H9 (cell line): ENCODE measurements around the gene NTN3. TPM values are rescaled to one million over a fixed set of nuclear protein-coding genes. Genes with fewer than 3 reads are reported as not detected.

Experiments
- DNase-seq: peaks from one replicate; pipeline ENCODE4 v3.0.0-alpha.2; 2017
- H2AFZ ChIP-seq: one replicate; pipeline ENCODE4 v1.6.1; 2013; ENCODE audit warnings: mild to moderate bottlenecking, low read length, control low read depth, moderate library complexity
- H2AK5ac ChIP-seq: 2 replicates; pipeline ENCODE4 v1.6.1; 2013; ENCODE audit warnings: low read length, control low read depth, mixed read lengths; ENCODE audit not compliant: insufficient read length
- H2BK120ac ChIP-seq: one replicate; pipeline ENCODE4 v1.6.1; 2013; ENCODE audit warnings: low read depth, mild to moderate bottlenecking, low read length, control low read depth, inconsistent platforms; ENCODE audit not compliant: poor library complexity, severe bottlenecking
- H2BK12ac ChIP-seq: 2 replicates; pipeline ENCODE4 v1.6.1; 2013; ENCODE audit warnings: low read length, control low read depth, mixed read lengths, low read depth; ENCODE audit not compliant: insufficient read length
- H2BK15ac ChIP-seq: 2 replicates; pipeline ENCODE4 v1.6.1; 2013; ENCODE audit warnings: low read depth, low read length, control low read depth
- H2BK20ac ChIP-seq: one replicate; pipeline ENCODE4 v1.6.1; 2013; ENCODE audit warnings: low read depth, mild to moderate bottlenecking, low read length, control low read depth, inconsistent platforms; ENCODE audit not compliant: poor library complexity, severe bottlenecking
- H2BK5ac ChIP-seq: 2 replicates; pipeline ENCODE4 v1.6.1; 2013; ENCODE audit warnings: low read length, control low read depth, mixed read lengths; ENCODE audit not compliant: insufficient read length
- H3K14ac ChIP-seq: 2 replicates; pipeline ENCODE4 v1.6.1; 2013; ENCODE audit warnings: low read length, control low read depth; ENCODE audit not compliant: insufficient read depth
- H3K18ac ChIP-seq: 2 replicates; pipeline ENCODE4 v1.6.1; 2013; ENCODE audit warnings: low read depth, mild to moderate bottlenecking, mixed read lengths, low read length, control low read depth; ENCODE audit not compliant: insufficient read length
- H3K23ac ChIP-seq: 2 replicates; pipeline ENCODE4 v1.6.1; 2013; ENCODE audit warnings: low read length, control low read depth, mixed read lengths, low read depth; ENCODE audit not compliant: insufficient read length
- H3K23me2 ChIP-seq: 2 replicates; pipeline ENCODE4 v1.6.1; 2013; ENCODE audit warnings: low read depth, mild to moderate bottlenecking, mixed read lengths, low read length, control low read depth; ENCODE audit not compliant: insufficient read length, poor library complexity, severe bottlenecking
- H3K27ac ChIP-seq: 2 replicates; pipeline ENCODE4 v1.5.1; 2013; ENCODE audit warnings: low read length, control low read depth, mixed read lengths, low read depth; ENCODE audit not compliant: insufficient read length
- H3K27me3 ChIP-seq: 2 replicates; pipeline ENCODE4 v1.6.1; 2013; ENCODE audit warnings: low read length, control low read depth, inconsistent platforms; ENCODE audit not compliant: insufficient read depth
- H3K4ac ChIP-seq: 2 replicates; pipeline ENCODE4 v1.6.1; 2013; ENCODE audit warnings: low read depth, mild to moderate bottlenecking, control low read depth, inconsistent platforms, low read length, moderate library complexity
- H3K4me1 ChIP-seq: 2 replicates; pipeline ENCODE4 v1.6.1; 2013; ENCODE audit warnings: low read length, control low read depth, inconsistent platforms; ENCODE audit not compliant: insufficient read depth
- H3K4me2 ChIP-seq: 2 replicates; pipeline ENCODE4 v1.6.1; 2013; ENCODE audit warnings: low read length, control low read depth, mixed read lengths; ENCODE audit not compliant: insufficient read length, insufficient read depth
- H3K56ac ChIP-seq: 2 replicates; pipeline ENCODE4 v1.6.1; 2013; ENCODE audit warnings: low read depth, mild to moderate bottlenecking, mixed read lengths, low read length, control low read depth; ENCODE audit not compliant: insufficient read length
- H3K79me1 ChIP-seq: 2 replicates; pipeline ENCODE4 v1.6.1; 2013; ENCODE audit warnings: low read depth, mild to moderate bottlenecking, moderate library complexity, low read length, control low read depth, inconsistent platforms; ENCODE audit not compliant: insufficient read depth, poor library complexity, severe bottlenecking
- H3K79me2 ChIP-seq: 2 replicates; pipeline ENCODE4 v1.6.1; 2013; ENCODE audit warnings: low read length, control low read depth, inconsistent platforms; ENCODE audit not compliant: insufficient read depth
- H3K9ac ChIP-seq: 2 replicates; pipeline ENCODE4 v1.6.1; 2013; ENCODE audit warnings: low read length, control low read depth, mixed read lengths; ENCODE audit not compliant: insufficient read length; ENCODE audit errors: extremely low read depth
- H3K9me3 ChIP-seq: one replicate; pipeline ENCODE4 v1.6.1; 2013; ENCODE audit warnings: low read depth, low read length, inconsistent platforms; ENCODE audit not compliant: control insufficient read depth
- H3T11ph ChIP-seq: one replicate; pipeline ENCODE4 v1.6.1; 2013; ENCODE audit warnings: mild to moderate bottlenecking, low read length, control low read depth, inconsistent platforms
- H4K20me1 ChIP-seq: one replicate; pipeline ENCODE4 v1.6.1; 2013; ENCODE audit not compliant: control insufficient read depth, insufficient read length, insufficient read depth
- H4K5ac ChIP-seq: 2 replicates; pipeline ENCODE4 v1.6.1; 2013; ENCODE audit warnings: low read depth, mild to moderate bottlenecking, mixed read lengths, low read length, control low read depth; ENCODE audit not compliant: insufficient read length
- H4K8ac ChIP-seq: replicated peaks from 2 replicates; pipeline ENCODE4 v1.6.1; 2013; ENCODE audit warnings: low read length, control low read depth, mixed read lengths, low read depth; ENCODE audit not compliant: insufficient read length
- H4K91ac ChIP-seq: 2 replicates; pipeline ENCODE4 v1.6.1; 2013; ENCODE audit warnings: low read depth, mild to moderate bottlenecking, moderate library complexity, mixed read lengths, low read length, control low read depth; ENCODE audit not compliant: insufficient read length
- H3K27ac Mint-ChIP-seq, 3 experiments: 2 replicates in 2 of 3; 3 replicates in 1 of 3; pipeline ENCODE4 v1.8.0; 2020 to 2021; ENCODE audit warnings: mixed read lengths in 3 of 3, mild to moderate bottlenecking in 1 of 3, moderate library complexity in 1 of 3
- H3K27me3 Mint-ChIP-seq: 2 replicates; pipeline ENCODE4 v1.8.0; 2021; ENCODE audit warnings: low read depth, mild to moderate bottlenecking, moderate library complexity, mixed read lengths
- H3K36me3 Mint-ChIP-seq, 3 experiments: 2 replicates in 2 of 3; 3 replicates in 1 of 3; pipeline ENCODE4 v1.8.0; 2020 to 2021; ENCODE audit warnings: low read depth in 3 of 3, mixed read lengths in 3 of 3; ENCODE audit not compliant: insufficient read depth in 1 of 3
- H3K4me1 Mint-ChIP-seq, 2 experiments: 2 replicates each; pipeline ENCODE4 v1.8.0; 2020; ENCODE audit warnings: mixed read lengths in 2 of 2
- H3K4me3 Mint-ChIP-seq, 2 experiments: 2 replicates in 1 of 2; 3 replicates in 1 of 2; pipeline ENCODE4 v1.8.0; 2020 to 2021; ENCODE audit warnings: mild to moderate bottlenecking in 2 of 2, mixed read lengths in 2 of 2, moderate library complexity in 1 of 2
- H3K9me3 Mint-ChIP-seq, 2 experiments: 2 replicates in 1 of 2; 3 replicates in 1 of 2; pipeline ENCODE4 v1.8.0; 2020; ENCODE audit warnings: mild to moderate bottlenecking in 2 of 2, mixed read lengths in 2 of 2, moderate library complexity in 1 of 2
- WGBS: extraction: QIAGEN DNeasy Blood & Tissue Kit; methylation state at CpG from one replicate; pipeline ENCODE4 v1.1.7; 2013; ENCODE audit warnings: missing lambda C conversion rate, low lambda C conversion rate, mixed read lengths; ENCODE audit not compliant: insufficient read length; ENCODE audit errors: extremely low coverage; 5-methylcytosine and 5-hydroxymethylcytosine counted together
- total RNA-seq: library from RNA; stranded (reverse); gene quantifications from 2 replicates; pipeline ENCODE4 v1.2.1, GENCODE V29; 2021
- TF ChIP-seq, protein P1 (sequence below): fragments of 200-600 bp; sonication (generic); conservative IDR thresholded peaks from 3 replicates; pipeline ENCODE4 v1.8.0; 2021; ENCODE audit warnings: antibody characterized with exemption, mild to moderate bottlenecking

The NTN3 gene
- total RNA-seq, 1 experiment from 2014 or later: 1.3 TPM

DNA sequence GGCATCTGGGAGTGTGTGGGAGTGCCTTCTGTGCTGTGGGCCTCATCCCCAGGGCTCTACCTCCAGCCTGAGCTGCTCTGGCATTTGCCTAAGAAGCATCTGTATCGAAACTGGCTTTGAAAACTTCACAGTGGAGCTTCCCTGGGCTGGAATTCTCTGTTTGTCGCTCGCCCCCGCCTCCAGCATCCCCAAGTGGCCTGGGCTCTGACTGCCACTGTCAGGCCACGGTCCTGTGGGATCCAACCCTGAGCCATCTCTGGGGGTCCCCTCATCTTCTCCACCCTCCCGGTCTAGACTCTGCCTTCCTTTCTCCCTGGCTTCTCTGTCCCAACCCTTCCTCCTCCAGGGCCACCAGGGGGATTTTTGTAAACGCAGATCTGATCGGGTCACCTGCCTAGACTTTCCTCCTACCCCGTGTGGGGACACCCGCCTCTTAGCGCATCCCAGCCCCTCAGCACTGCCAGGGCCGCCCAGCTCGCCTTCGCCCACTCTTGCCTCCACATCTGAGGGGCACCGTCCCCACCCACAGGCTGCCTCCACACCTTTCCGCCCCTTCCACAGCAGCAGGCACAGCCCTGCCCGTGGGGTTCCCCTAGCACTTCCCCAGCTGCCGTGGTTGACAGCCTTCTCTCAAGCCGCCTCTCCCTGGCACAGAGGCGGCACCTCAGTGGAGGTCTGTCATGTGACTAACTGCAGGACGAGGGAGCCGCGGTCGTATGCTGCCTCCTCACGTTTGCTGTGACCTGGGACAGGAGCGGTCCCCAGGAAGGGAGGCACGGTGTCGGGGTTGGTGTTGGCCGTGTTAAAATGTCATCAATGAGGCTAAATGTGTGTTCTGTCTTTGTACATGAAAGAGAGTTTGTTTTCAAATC, 15.8 kb downstream of the NTN3 start:
- H2BK120ac ChIP-seq: no peak overlapping the region
- H3K23me2 ChIP-seq: no peaks in the 10 kb centered on the region

More for the DNA sequence above, 15.8 kb downstream of the NTN3 start:
- Histone ChIP-seq H3K9ac (no peak overlapping the region), H2AFZ (no peak overlapping the region), H3T11ph (no peak overlapping the region), H3K18ac (no peak overlapping the region), H4K20me1 (peaks cover 2% of the 10 kb centered on the region), H2BK15ac (no peak overlapping the region), H4K8ac (no peak overlapping the region), H3K4me1 (no peaks in the 10 kb centered on the region), H2BK12ac (no peak overlapping the region), H3K4me2 (no peak overlapping the region), H2BK20ac (no peak overlapping the region), H3K14ac (no peak overlapping the region), H2BK5ac (no peak overlapping the region), H3K27me3 (no peaks in the 10 kb centered on the region), H4K5ac (no peak overlapping the region), H3K56ac (no peak overlapping the region), H3K27ac (no peak overlapping the region), H3K9me3 (no peaks in the 10 kb centered on the region), H3K23ac (no peak overlapping the region), H3K4ac (no peak overlapping the region), H4K91ac (no peak overlapping the region), H2AK5ac (no peak overlapping the region), H3K79me1 (no peaks in the 10 kb centered on the region), H3K79me2 (no peaks in the 10 kb centered on the region; the same call in 1 of the 2 replicates)
- WGBS: no CpG with 5 or more reads among the region's 29 CpGs
- Mint-ChIP-seq H3K4me1 (peaks cover 11 to 15% of the 10 kb centered on the region in 2 experiments), H3K9me3 (no peaks in the 10 kb centered on the region), H3K4me3 (no peak overlapping the region), H3K27me3 (no peaks in the 10 kb centered on the region), H3K36me3 (no peaks in the 10 kb centered on the region), H3K27ac (peak overlapping the region; percentile 64 to 80 (median 71); a peak in 6 of 7 replicates)
- TF ChIP-seq, protein P1, sequence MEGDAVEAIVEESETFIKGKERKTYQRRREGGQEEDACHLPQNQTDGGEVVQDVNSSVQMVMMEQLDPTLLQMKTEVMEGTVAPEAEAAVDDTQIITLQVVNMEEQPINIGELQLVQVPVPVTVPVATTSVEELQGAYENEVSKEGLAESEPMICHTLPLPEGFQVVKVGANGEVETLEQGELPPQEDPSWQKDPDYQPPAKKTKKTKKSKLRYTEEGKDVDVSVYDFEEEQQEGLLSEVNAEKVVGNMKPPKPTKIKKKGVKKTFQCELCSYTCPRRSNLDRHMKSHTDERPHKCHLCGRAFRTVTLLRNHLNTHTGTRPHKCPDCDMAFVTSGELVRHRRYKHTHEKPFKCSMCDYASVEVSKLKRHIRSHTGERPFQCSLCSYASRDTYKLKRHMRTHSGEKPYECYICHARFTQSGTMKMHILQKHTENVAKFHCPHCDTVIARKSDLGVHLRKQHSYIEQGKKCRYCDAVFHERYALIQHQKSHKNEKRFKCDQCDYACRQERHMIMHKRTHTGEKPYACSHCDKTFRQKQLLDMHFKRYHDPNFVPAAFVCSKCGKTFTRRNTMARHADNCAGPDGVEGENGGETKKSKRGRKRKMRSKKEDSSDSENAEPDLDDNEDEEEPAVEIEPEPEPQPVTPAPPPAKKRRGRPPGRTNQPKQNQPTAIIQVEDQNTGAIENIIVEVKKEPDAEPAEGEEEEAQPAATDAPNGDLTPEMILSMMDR: no peak
- no peak for DNase-seq
